Testis (tissue), 5 donors: ENCODE measurements around the gene RAD51D. TPM values are rescaled to one million over a fixed set of nuclear protein-coding genes. Genes with fewer than 3 reads are reported as not detected.
A peak's percentile ranks its signal among the peaks of the same experiment; 100 is the strongest.

Experiments used
- DNase-seq: peaks from one replicate; pipeline ENCODE4 v3.0.0-alpha.2; 2019
- H3K27ac ChIP-seq, 2 donors: fragments of 200-600 bp; sonication (generic); one replicate each; pipeline ENCODE4 v1.5.1; 2019
- H3K27me3 ChIP-seq: fragments of 200-600 bp; sonication (generic); one replicate; pipeline ENCODE4 v1.5.1; 2019
- H3K36me3 ChIP-seq: fragments of 200-600 bp; sonication (generic); one replicate; pipeline ENCODE4 v1.5.1; 2017; ENCODE audit warnings: low read depth; ENCODE audit errors: missing control alignments
- H3K4me1 ChIP-seq: fragments of 200-600 bp; sonication (generic); one replicate; pipeline ENCODE4 v1.5.1; 2019
- H3K4me3 ChIP-seq, 2 donors: fragments of 200-600 bp; sonication (generic); one replicate each; pipeline ENCODE4 v1.5.1; 2017 to 2019
- H3K9me3 ChIP-seq: fragments of 200-600 bp; sonication (generic); one replicate; pipeline ENCODE4 v1.5.1; 2017
- POLR2A ChIP-seq: fragments of 450-650 bp; IDR thresholded peaks from one replicate; pipeline ENCODE4 v1.6.1; 2017; ENCODE audit warnings: antibody characterized with exemption, mild to moderate bottlenecking, moderate library complexity
- WGBS, 2 donors: methylation state at CpG; one replicate each; pipeline ENCODE4 v1.1.5; 2018; 5-methylcytosine and 5-hydroxymethylcytosine counted together
- intact Hi-C: fragments of 100-400 bp; cut with DNase I; formaldehyde crosslinking; loops from one replicate; pipeline ENCODE4 v1.15.1; 2023; ENCODE audit warnings: low total_unique reads
- long read RNA-seq, 2 donors: transcript quantifications; one replicate each; lab custom pipeline, GENCODE V29; 2026
- polyA plus RNA-seq: library from polyadenylated mRNA; stranded (reverse); fragments of 350-450 nt; fragmentation: Illumina TruSeq; extraction: RNeasy Lipid Tissue Mini Kit (QIAGEN cat#74804); gene quantifications from one replicate; pipeline ENCODE4 v1.2.3, GENCODE V29; 2014; ENCODE audit warnings: low read depth, low replicate concordance; ENCODE audit not compliant: insufficient read depth
- total RNA-seq, 2 donors: library from RNA; depleted of rRNA; stranded (reverse); fragments of >200 nt; gene quantifications; one replicate each; pipeline ENCODE4 v1.2.3, GENCODE V29; 2016
- TF ChIP-seq, protein P1 (sequence below), 3 experiments: fragments of 450-650 bp in 2 of 3; fragments of 200-600 bp in 1 of 3; sonication (generic) in 1 of 3; IDR thresholded peaks; one replicate each; pipeline ENCODE4 v1.5.1; 2016 to 2019; ENCODE audit warnings: antibody characterized with exemption in 3 of 3, mild to moderate bottlenecking in 2 of 3, moderate library complexity in 1 of 3

RAD51D gene
- total RNA-seq (10 to 100 TPM; 16.8 to 18.4 TPM), polyA plus RNA-seq (24.3 TPM)
- long read RNA-seq, donor 1, full-length matches to known transcripts = 5 of 5 reads
- long read RNA-seq, donor 1, partial matches to known transcripts = 0 of 5 reads
- long read RNA-seq, donor 1, other reads (novel, unspliced or antisense) = 0 of 5 reads
- long read RNA-seq, donor 2, full-length matches to known transcripts = 2 of 2 reads
- long read RNA-seq, donor 2, partial matches to known transcripts = 0 of 2 reads
- long read RNA-seq, donor 2, other reads (novel, unspliced or antisense) = 0 of 2 reads

DNA sequence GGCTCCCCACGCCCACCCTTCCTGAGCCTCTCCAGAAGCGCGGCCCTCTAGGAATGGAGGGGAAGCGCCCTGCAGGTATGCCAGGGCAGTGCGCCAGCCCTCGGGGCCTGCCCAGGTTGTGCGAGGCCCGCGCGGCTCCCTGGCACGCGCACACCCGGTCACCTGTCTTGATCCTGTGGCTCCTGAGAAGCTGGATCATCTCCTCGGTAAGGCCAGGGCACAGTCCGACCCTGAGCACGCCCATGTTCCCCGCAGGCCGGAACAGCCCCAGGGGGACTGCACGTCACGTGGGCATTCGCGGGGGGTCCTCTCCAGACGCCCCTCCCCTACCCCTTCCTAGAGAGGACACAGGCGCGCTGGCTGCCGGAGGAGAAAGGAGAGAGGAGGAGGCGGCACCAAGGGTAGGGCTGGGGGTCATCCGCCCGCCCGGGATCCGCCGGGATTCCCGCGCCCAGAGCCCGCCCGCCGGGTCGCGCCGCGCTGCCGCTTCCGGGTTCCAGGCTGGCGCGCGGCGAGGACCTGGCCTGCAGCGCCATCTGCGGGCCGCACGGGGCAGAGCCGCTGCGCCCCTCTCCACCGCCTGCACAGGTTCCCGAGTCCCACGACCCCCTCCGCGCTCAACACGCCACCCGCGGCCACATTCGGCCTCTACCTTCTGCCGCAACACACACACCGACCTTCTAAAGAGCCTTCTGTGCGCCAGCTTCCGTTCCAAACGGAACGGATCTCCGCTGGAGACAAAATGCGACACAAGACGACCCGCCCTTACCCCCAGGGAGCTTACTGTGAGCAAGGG, at the start of gene RAD51D:
Gene RAD51D (minus strand): TSS at position 491 of the 796 bp plus-strand sequence. CDS start 247 bp downstream, at position 244.
- no peaks in the 10 kb centered on the region for H3K9me3 ChIP-seq
- H3K4me1 ChIP-seq = peaks cover 4% of the 10 kb centered on the region
- intact Hi-C loops = no loop called here
- no peaks in the 10 kb centered on the region for H3K36me3 ChIP-seq
- peak within 1 kb of the TSS; percentile 71 to 90 for H3K4me3 ChIP-seq
- H3K27ac ChIP-seq = peak within 1 kb of the TSS; percentile 33 to 50
- TF ChIP-seq, protein P1, sequence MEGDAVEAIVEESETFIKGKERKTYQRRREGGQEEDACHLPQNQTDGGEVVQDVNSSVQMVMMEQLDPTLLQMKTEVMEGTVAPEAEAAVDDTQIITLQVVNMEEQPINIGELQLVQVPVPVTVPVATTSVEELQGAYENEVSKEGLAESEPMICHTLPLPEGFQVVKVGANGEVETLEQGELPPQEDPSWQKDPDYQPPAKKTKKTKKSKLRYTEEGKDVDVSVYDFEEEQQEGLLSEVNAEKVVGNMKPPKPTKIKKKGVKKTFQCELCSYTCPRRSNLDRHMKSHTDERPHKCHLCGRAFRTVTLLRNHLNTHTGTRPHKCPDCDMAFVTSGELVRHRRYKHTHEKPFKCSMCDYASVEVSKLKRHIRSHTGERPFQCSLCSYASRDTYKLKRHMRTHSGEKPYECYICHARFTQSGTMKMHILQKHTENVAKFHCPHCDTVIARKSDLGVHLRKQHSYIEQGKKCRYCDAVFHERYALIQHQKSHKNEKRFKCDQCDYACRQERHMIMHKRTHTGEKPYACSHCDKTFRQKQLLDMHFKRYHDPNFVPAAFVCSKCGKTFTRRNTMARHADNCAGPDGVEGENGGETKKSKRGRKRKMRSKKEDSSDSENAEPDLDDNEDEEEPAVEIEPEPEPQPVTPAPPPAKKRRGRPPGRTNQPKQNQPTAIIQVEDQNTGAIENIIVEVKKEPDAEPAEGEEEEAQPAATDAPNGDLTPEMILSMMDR (IDR thresholded peaks at IDR 0.05) = peak; percentile 84 to 98 (median 91)
- no peak for TF ChIP-seq POLR2A
- peak; percentile 78 for DNase-seq
- H3K27me3 ChIP-seq = no peaks in the 10 kb centered on the region
- 0 to 1% methylated on average over 14 to 72 of the region's 72 CpGs for WGBS, 2 donors

- H3K36me3 ChIP-seq = no peaks in the 10 kb centered on the region
- no peaks in the 10 kb centered on the region for H3K9me3 ChIP-seq
- no peak overlapping the region for H3K4me3 ChIP-seq
- no peaks in the 10 kb centered on the region for H3K27me3 ChIP-seq
- no peak for DNase-seq
- H3K4me1 ChIP-seq = no peaks in the 10 kb centered on the region
- no peak for TF ChIP-seq POLR2A
- TF ChIP-seq, protein P1 (IDR thresholded peaks at IDR 0.05) = no peak
- intact Hi-C loops = no loop called here
- H3K27ac ChIP-seq = no peak overlapping the region
- WGBS, 2 donors = 89 to 100% methylated on average over 1 of the region's 1 CpG
Observed at GRCh38 chr17:35167666-35168065, 48.0 kb upstream of the RAD51D start.

- no peak overlapping the region for H3K4me3 ChIP-seq
- H3K4me1 ChIP-seq = no peaks in the 10 kb centered on the region
- H3K27ac ChIP-seq = no peak overlapping the region
- no peak for TF ChIP-seq POLR2A
- TF ChIP-seq, protein P1 (IDR thresholded peaks at IDR 0.05) = no peak
- H3K27me3 ChIP-seq = no peaks in the 10 kb centered on the region
- intact Hi-C loops = no loop called here
- DNase-seq = no peak
- H3K36me3 ChIP-seq = no peaks in the 10 kb centered on the region
- WGBS, 2 donors = 20 to 44% methylated on average over 1 to 3 of the region's 3 CpGs
- no peaks in the 10 kb centered on the region for H3K9me3 ChIP-seq
Observed at GRCh38 chr17:35167046-35167445, 47.4 kb upstream of the RAD51D start.

DNA sequence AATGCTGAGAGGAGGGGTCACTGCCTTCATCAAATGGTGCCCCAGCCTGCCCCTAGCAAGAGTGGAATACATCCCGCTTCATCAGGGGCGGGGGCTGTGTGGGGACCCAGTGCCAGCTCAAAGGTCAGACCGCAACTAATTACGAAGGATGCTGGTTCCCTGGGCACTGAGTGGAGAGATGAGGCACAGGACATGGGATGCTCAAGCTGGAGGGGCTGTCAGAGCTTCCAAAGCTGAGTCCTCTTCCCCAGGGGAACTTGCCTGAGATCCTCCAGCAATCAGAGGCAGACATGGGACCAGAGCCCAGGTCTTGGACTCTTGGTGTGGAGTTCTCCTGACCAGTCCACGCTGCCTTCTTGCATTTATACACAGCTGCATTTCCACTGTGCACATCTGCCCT, 46.9 kb upstream of the RAD51D start:
- Histone ChIP-seq H3K9me3 (no peaks in the 10 kb centered on the region), H3K4me3 (no peak overlapping the region), H3K27ac (no peak overlapping the region), H3K36me3 (no peaks in the 10 kb centered on the region), H3K4me1 (no peaks in the 10 kb centered on the region), H3K27me3 (no peaks in the 10 kb centered on the region)
- intact Hi-C loops = no loop called here
- no peak for DNase-seq
- 59 to 94% methylated on average over 3 to 5 of the region's 5 CpGs for WGBS, 2 donors
- no peak for TF ChIP-seq POLR2A
- TF ChIP-seq, protein P1 (IDR thresholded peaks at IDR 0.05) = no peak
